GM12878 (cell line): ENCODE results near the gene PTPRF. TPM values are rescaled to one million over a fixed set of nuclear protein-coding genes. Genes with fewer than 3 reads are reported as not detected.

ENCODE experiments used
- ATAC-seq: fragments of 200-7000 bp; cut with Tn5 transposase; 3 replicates; pipeline ENCODE4 v1.9.1; 2020; ENCODE audit warnings: mild to moderate bottlenecking, moderate library complexity
- BruUV-seq: library from RNA; stranded (reverse); fragments of 400-500 nt; replicated peaks from 2 replicates; lab custom pipeline; 2021; lab: Mats Ljungman, UMichigan
- CTCF ChIA-PET: fragments of 300-600 bp; sonication (Branson Sonifier 250); formaldehyde crosslinking; extraction: SDS; loops from one replicate; lab custom pipeline; 2021; ENCODE audit warnings: inconsistent platforms; lab: Yijun Ruan, JAX
- POLR2A ChIA-PET: fragments of 350-600 bp; formaldehyde crosslinking; extraction: SDS; loops from one replicate; lab custom pipeline; 2021; ENCODE audit warnings: inconsistent platforms; lab: Charles Lee
- RAD21 ChIA-PET: fragments of 300-600 bp; sonication (Branson Sonifier 250); formaldehyde crosslinking; loops from one replicate; lab custom pipeline; 2023; ENCODE audit warnings: antibody characterized with exemption; ENCODE audit not compliant: unreplicated experiment; lab: Charles Lee
- SMC1A ChIA-PET: fragments of 300-600 bp; sonication (Branson Sonifier 250); formaldehyde crosslinking; loops from one replicate; lab custom pipeline; 2023; ENCODE audit not compliant: unreplicated experiment, uncharacterized antibody; lab: Charles Lee
- DNase-seq: peaks from one replicate; pipeline ENCODE4 v3.0.0-alpha.2; 2011; ENCODE audit warnings: low read depth, low spot score
- FAIRE-seq: peaks from 3 replicates; lab custom pipeline; 2011; peaks lifted over from hg19 to GRCh38; lab: Jason Lieb, UNC
- H2AFZ ChIP-seq: 2 replicates; pipeline ENCODE4 v1.6.0; 2011; ENCODE audit warnings: low read depth, low read length, control low read depth; ENCODE audit not compliant: control insufficient read depth
- H3K27ac ChIP-seq: 2 replicates; pipeline ENCODE4 v1.5.1; 2011; ENCODE audit warnings: control low read depth; ENCODE audit not compliant: control insufficient read depth, insufficient read depth
- H3K27me3 ChIP-seq, 2 experiments: replicated peaks in 1 of 2; 2 replicates each; pipeline versions ENCODE4 v1.6.0 to v1.6.1; 2011; ENCODE audit warnings: low read length in 1 of 2; ENCODE audit not compliant: control insufficient read depth in 2 of 2, insufficient read depth in 2 of 2
- H3K36me3 ChIP-seq, 2 experiments: 2 replicates each; pipeline ENCODE4 v1.5.1; 2011; ENCODE audit warnings: low read length in 1 of 2; ENCODE audit not compliant: control insufficient read depth in 2 of 2, insufficient read depth in 2 of 2
- H3K4me1 ChIP-seq: 2 replicates; pipeline ENCODE4 v1.6.1; 2011; ENCODE audit warnings: mild to moderate bottlenecking, low read length, moderate library complexity, mixed read lengths; ENCODE audit not compliant: control insufficient read depth, insufficient read depth
- H3K4me2 ChIP-seq: 2 replicates; pipeline ENCODE4 v1.6.0; 2011; ENCODE audit warnings: control low read depth; ENCODE audit not compliant: control insufficient read depth, insufficient read depth
- H3K4me3 ChIP-seq: fragments of 200-600 bp; sonication (generic); 2 replicates; pipeline ENCODE4 v1.5.1; 2016
- H3K79me2 ChIP-seq: 2 replicates; pipeline ENCODE4 v1.6.0; 2011; ENCODE audit warnings: low read length; ENCODE audit not compliant: control insufficient read depth, insufficient read depth
- H3K9ac ChIP-seq: 2 replicates; pipeline ENCODE4 v1.8.0; 2011; ENCODE audit warnings: low read length, control low read depth, mixed read lengths; ENCODE audit not compliant: control insufficient read depth, insufficient read depth
- H3K9me3 ChIP-seq: replicated peaks from 3 replicates; pipeline ENCODE4 v1.5.1; 2011; ENCODE audit warnings: mild to moderate bottlenecking, low read length; ENCODE audit not compliant: control insufficient read depth, insufficient read depth
- H4K20me1 ChIP-seq: 2 replicates; pipeline ENCODE4 v1.6.0; 2011; ENCODE audit not compliant: control insufficient read depth, insufficient read depth
- NBN ChIP-seq: fragments of 450-650 bp; IDR thresholded peaks from 2 replicates; pipeline ENCODE4 v1.6.1; 2016
- PAX8 ChIP-seq: fragments of 450-650 bp; IDR thresholded peaks from 2 replicates; pipeline ENCODE4 v1.6.1; 2017; ENCODE audit warnings: mild to moderate bottlenecking, moderate library complexity
- PML ChIP-seq: IDR thresholded peaks from 2 replicates; pipeline ENCODE4 v1.6.1; 2012; ENCODE audit warnings: low read length, inconsistent platforms
- POLR2AphosphoS2 ChIP-seq: IDR thresholded peaks from 2 replicates; pipeline ENCODE4 v1.6.1; 2011; ENCODE audit warnings: low read depth, mild to moderate bottlenecking, low read length, improper control_type of control experiment, moderate library complexity
- PRDM15 ChIP-seq: fragments of 450-650 bp; formaldehyde crosslinking; IDR thresholded peaks from 2 replicates; pipeline ENCODE4 v1.4.0; 2020; ENCODE audit warnings: mild to moderate bottlenecking, moderate library complexity
- SIX5 ChIP-seq: IDR thresholded peaks from 2 replicates; pipeline ENCODE4 v1.6.1; 2011; ENCODE audit warnings: mild to moderate bottlenecking, low read depth, low read length, moderate library complexity; ENCODE audit not compliant: severe bottlenecking
- SUZ12 ChIP-seq: fragments of 200-600 bp; sonication (generic); IDR thresholded peaks from one replicate; pipeline ENCODE4 v1.6.1; 2018; ENCODE audit warnings: antibody characterized with exemption, mild to moderate bottlenecking; ENCODE audit not compliant: unreplicated experiment
- TCF3 ChIP-seq: IDR thresholded peaks from 2 replicates; pipeline ENCODE4 v1.6.1; 2012; ENCODE audit warnings: low read depth, mild to moderate bottlenecking, low read length, borderline replicate concordance; ENCODE audit not compliant: insufficient read depth
- ZBTB40 ChIP-seq: fragments of 450-650 bp; IDR thresholded peaks from 2 replicates; pipeline ENCODE4 v1.6.1; 2016; ENCODE audit warnings: mild to moderate bottlenecking, moderate library complexity, borderline replicate concordance
- ZNF384 ChIP-seq: IDR thresholded peaks from 2 replicates; pipeline ENCODE4 v1.6.1; 2012; ENCODE audit warnings: low read depth, mild to moderate bottlenecking, low read length, improper control_type of control experiment, borderline replicate concordance
- WGBS: methylation state at CpG from one replicate; pipeline ENCODE4 v1.1.6; 2016; ENCODE audit warnings: low lambda C conversion rate; ENCODE audit not compliant: insufficient replicate concordance, insufficient coverage; ENCODE audit errors: missing lambda C conversion rate; 5-methylcytosine and 5-hydroxymethylcytosine counted together
- in situ Hi-C: fragments of 300-500 bp; cut with MboI; formaldehyde crosslinking; loops from 9 replicates; pipeline ENCODE4 v1.14.3; 2018; ENCODE audit warnings: mixed read lengths
- intact Hi-C: fragments of 100-400 bp; cut with micrococcal nuclease; formaldehyde crosslinking; loops from one replicate; pipeline ENCODE4 v1.14.2; 2022; ENCODE audit not compliant: unreplicated experiment
- polyA plus RNA-seq, 11 experiments: library from polyadenylated mRNA; depleted of rRNA in 4 of 11; unstranded in 6 of 11; stranded (reverse) in 5 of 11; fragments of >200 nt; fragmentation: Nextera tagmentation in 4 of 11; fragmentation: Illumina TruSeq in 1 of 11; extraction: Ambion mirVana in 4 of 11; extraction: Trizol in 1 of 11; gene quantifications; 1 replicate in 1 of 11; 2 replicates in 10 of 11; pipeline versions ENCODE4 v1.2.1 to v1.2.3, GENCODE V29; 2011 to 2016; ENCODE audit warnings: inconsistent platforms in 2 of 11, missing spikeins in 2 of 11, low read depth in 1 of 11
- total RNA-seq, 4 experiments: library from RNA; depleted of rRNA in 3 of 4; stranded (reverse); fragments of >200 nt in 3 of 4; fragmentation: Illumina TruSeq in 1 of 4; extraction: Trizol in 1 of 4; gene quantifications; 2 replicates each; pipeline versions ENCODE4 v1.2.1 to v1.2.3, GENCODE V29; 2013 to 2021

Gene PTPRF
- total and polyA plus RNA-seq, 10 of the 15 experiments (the other 5 are each of a cell fraction or from before 2014, with no cell fraction given): 0.04 to 2.6 (median 0.32) TPM

- FAIRE-seq: no peak
- no peak overlapping the region for H2AFZ ChIP-seq
These were observed 10.0 kb downstream of the PTPRF start for GRCh38 chr1:43540653-43541071.

More at GRCh38 chr1:43540653-43541071, 10.0 kb downstream of the PTPRF start:
- Histone ChIP-seq H3K4me3 (no peak overlapping the region), H3K4me2 (no peak overlapping the region), H3K9me3 (no peaks in the 10 kb centered on the region), H3K27ac (no peak overlapping the region), H3K79me2 (no peaks in the 10 kb centered on the region), H3K4me1 (no peaks in the 10 kb centered on the region), H4K20me1 (no peaks in the 10 kb centered on the region), H3K27me3 (no peaks in the 10 kb centered on the region), H3K36me3 (no peaks in the 10 kb centered on the region), H3K9ac (no peak overlapping the region)
- TF ChIP-seq PRDM15 (CRISPR knock-in tag): no peak
- TF ChIP-seq PML: no peak
- no peak for TF ChIP-seq ZBTB40
- TF ChIP-seq POLR2AphosphoS2: no peak
- no peak for TF ChIP-seq PAX8
- no peak for TF ChIP-seq SUZ12
- TF ChIP-seq ZNF384: no peak
- no peak for TF ChIP-seq TCF3
- no peak for TF ChIP-seq NBN
- no peak for TF ChIP-seq SIX5
- in situ Hi-C loops (no loop called here), intact Hi-C loops (no loop called here)
- SMC1A ChIA-PET: no interaction called here
- 59% methylated on average over 15 of the region's 15 CpGs for WGBS
- BruUV-seq: no TSS peak
- RAD21 ChIA-PET: no interaction called here
- CTCF ChIA-PET: interaction anchor here (0.5 to 0.9 kb wide), 2 partner anchors 14 to 555 kb away, joined by 3 read pairs; no protein-coding TSS in a partner anchor
- POLR2A ChIA-PET: no interaction called here
- no peak for DNase-seq
- ATAC-seq: no peak
